HG03378 (cell line): ENCODE measurements around the gene SBF2.
"Not testable (repeated sequence)": the region's sequence is repeated elsewhere in the genome, so short reads cannot be mapped to it uniquely, and the experiment has no call there.

Source experiments
- ATAC-seq: cut with Tn5 transposase; IDR thresholded peaks from one replicate; pipeline ENCODE4 v1.9.1; 2021; ENCODE audit warnings: mild to moderate bottlenecking, moderate library complexity; ENCODE audit not compliant: unreplicated experiment

SBF2 gene

DNA sequence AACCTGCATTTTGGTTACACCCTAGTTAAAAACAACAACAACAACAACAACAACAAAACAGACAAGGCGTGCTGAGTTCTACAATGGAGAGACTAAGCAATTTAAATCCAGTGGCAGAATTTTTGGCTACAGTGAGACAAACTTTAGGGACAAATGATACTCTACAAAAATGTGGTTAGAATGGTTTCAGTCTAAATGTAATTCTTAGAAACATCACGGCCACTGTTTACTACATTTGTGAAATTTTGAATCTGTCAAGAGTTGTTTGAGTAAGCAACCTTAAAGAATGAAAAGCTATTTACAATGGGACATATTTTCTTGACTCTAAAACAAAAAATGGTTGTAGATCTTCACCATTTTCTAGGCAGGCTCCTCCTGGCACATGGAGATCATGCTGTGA, 370.7 kb downstream of the SBF2 start:
- no peak for ATAC-seq

DNA sequence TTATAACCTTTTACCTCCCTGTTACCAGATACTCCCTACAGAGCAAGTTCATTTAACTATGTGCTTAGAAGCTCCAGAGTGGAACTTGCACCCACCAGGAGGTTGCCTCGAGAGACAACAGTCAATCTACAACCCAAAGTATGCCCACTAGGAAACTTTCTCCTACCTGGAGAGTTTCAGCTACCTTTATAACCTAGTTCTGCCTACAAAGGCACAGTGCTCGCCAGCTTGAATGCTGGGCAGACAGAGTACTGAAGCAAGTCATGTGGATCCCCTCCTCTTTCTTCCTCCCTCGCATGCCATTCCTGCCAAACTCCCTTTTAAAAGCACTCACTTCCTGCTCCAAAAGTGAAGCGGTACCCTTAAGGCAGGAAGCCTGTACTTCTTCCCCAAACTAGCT, 371.2 kb downstream of the SBF2 start:
- ATAC-seq, result no peak

DNA sequence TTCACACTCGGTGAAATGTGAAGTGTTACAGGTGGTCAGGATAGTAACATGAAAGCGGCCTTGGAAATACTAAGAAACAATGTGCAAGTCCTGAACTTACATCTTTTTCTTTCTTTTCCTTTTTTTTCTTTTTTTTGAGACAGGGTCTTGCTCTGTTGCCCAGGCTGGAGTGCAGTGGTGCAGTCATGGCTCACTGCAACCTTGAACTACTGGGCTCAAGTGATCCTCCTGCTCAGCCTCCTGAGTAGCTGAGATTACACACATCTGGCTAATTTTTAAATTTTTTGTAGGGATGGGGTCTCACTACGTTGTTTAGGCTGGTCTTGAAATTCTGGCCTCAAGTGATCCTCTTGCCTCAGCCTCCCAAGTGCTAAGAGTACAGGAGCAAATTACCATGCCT, 377.5 kb downstream of the SBF2 start:
- ATAC-seq, result no peak

DNA sequence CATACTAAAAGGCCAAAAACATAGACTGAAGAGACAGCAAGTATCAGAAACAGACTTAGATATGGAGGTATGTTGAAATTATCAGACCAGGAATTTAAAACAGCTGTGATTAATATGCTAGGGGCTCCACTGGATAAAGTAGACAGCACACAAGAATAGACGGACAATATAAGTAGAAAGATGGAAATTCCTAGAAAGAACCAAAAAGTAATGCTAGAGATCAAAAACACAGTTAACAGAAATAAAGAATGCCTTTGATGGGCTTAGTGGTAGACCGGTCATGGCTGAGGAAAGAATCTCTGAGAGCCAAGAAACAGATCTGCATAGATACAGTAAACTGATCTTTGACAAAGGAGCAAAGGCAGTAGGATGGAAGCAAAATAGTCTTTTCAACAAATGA, 380.0 kb downstream of the SBF2 start:
- ATAC-seq, result no peak

DNA sequence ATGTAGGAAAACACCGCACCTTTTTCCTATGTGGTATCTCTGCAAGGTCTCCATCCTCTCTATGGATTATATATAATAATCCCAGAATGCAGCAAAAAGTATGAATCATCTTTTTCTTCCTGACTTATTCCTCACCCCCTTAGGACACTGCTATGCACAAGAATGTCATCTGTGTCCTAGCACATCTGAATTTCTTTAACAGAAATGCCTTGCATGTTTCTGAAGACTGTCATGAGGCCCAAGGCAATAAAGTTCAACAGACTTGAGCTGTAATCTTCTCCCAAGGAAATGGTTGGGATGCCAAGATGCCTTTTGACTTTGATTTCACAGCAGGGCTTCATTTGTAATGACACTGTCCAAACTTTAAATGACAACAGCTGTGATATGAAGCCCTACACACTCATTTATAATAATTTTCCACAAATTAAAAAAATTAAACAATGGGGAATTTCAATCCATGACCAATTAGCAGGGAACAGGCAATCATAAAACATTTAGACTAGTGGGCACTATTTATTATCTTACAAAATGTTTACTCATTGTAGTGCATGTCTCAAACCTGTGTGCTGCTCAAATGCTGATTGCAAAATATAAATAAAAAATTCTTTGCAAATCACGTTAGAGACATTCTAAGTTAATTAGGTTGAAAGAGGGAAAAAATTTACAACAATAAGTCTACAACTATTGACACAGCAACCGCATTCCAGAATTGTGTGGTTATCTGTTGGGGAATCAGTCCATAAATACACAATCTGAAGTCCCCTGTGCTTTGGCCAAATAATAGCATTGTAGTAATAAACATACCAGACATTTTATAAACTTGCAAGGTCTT, 387.8 kb downstream of the SBF2 start:
- ATAC-seq, result no peak

DNA sequence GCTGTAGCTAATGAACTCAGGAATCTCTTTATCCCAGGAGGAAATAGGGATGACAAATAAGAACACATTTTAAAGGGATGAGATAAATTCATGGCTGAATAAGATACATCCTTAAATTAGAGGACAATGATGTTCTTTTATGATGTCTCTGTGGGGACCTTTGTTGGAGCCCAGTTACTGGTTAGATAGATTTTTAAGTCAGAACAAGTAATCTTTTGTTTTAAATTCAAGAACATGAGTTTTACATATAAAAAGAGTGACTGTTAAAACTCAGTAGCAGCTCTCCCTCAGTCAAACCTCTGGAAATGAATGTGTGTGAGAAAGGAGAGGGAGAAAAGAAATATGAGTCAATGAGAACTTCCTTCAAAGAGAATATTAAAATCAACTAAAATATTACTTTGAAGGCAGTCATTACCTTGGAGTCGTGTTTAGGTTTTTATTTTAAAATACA, 388.5 kb downstream of the SBF2 start:
- no peak for ATAC-seq

DNA sequence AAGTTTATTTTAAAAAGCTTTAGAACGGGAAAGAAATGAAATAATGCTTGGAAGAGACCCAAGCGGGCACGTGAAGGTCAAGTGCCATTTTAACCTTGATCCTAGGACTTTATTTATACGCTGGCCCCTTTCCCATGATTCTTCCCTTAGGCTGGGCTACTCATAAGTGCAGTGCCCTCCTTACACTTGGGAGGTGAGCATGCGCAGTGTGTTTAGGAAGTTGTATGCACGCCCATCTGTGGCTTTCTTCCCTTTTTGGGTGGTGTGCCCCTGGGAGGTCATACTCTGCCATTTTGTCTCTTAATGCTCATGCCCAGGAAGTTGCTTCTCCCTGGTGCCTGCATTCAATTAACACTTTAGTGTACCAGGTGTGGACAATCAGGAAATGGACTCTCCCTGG, 390.4 kb downstream of the SBF2 start:
- ATAC-seq, result no peak

DNA sequence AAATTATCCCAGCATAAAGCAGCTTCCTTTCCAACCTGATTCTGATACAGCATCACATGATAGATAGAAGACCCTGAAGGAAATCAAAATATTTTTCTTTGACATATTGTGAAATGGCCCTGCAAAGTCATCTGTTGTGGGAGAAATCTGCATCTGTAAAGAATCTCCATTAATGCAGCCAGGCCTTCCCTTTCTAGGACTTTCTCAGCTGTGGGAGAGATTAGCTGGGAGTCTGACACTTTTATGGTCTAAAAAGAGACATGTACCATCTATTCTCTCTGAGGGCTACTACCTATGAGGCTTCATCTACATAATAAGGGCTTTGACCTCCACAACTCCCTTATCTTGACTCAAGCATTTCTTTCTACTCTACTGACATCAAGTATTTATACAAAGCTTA, 392.1 kb downstream of the SBF2 start:
- no peak for ATAC-seq

DNA sequence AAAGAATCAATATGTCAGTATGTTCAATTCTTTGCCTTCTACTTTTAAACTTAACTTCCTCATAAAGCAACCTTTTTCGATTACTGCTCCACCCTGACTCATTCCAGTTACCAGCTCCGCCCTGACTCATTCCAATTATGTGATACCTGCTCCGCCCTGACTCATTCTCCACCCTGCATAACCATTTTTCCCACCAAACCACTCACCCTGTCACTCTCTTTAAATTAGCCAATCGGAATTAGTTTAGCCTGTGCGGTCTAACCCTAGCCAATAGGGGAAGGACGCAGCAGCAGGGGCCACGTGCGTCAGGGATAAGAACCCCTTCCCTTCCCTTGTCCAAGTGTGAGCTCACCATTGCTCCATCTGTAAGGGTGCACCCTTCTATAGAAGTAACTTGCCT, 393.8 kb downstream of the SBF2 start:
- not testable (repeated sequence) for ATAC-seq

DNA sequence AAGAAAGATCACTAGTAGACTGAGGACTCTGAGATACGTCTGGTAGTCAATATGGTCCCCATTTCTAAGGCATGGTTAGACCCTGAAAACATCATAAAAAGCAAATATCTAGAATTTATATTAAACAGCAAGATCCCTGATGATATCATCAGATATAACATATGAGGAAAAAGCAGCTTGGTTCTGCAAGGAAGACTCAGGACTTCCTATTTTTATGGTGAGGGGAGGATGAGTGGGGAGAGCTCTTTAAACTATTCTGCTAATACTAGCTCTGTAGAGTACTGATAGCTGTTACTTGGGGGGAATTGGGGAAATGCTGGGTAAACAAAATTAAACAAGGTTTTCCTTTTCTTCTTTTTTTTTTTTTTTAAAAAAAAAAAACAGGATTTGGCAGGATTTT, 394.3 kb downstream of the SBF2 start:
- ATAC-seq, result no peak

DNA sequence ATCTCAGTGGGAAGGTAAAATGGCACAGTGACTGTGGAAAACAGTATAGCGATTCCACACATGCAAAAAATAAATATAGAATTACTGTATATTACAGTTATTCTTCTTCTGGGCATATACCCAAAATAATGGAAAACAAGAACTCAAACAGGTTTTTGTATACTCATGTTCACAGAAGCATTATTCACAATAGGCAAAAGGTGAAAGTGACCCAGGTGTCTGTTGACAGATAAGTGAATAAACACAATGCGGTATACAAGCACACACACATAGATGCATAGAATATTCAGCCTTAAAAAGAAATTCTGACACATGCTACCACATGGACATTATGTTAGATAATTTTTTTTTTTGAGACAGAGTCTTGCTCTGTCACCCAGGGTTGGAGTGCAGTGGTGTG, 397.1 kb downstream of the SBF2 start:
- no peak for ATAC-seq

DNA sequence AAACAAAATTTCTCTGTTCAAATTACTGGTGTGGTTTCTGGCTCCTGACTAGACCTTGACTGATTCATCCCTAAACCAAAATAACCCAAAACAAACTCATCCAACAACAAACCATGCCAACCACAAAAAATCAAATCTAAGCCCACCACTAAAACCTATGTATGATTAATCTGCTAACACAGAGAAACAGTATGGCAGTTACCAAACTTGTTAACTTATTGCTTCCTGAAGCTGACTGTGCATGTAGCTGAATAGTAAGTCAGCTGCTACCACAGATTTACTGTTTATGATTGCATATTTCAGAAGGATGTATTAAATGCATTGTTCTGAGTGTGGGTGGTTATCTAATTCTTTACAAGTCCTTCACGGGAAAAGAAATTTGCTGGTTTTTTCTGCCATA, 399.0 kb downstream of the SBF2 start:
- ATAC-seq, result no peak

DNA sequence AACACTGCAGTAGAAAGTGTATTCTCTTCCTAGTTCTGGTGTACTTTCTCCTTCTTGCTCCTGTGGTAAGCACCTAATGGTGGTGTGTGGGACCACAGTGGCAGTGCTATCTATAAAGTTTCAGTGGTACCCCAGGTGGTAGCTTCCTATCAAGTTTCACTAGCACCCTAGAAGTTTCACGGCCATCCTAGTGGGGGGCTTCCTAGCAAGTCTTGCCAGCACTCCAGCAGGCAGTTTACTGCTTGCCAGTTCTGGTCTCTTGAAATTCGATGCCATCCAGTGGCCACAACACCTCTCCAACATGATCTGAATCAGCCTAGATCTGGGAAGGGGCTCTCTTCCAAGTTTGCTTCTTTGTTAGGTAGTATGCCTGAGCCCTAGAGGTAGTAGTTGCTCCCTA, 400.5 kb downstream of the SBF2 start:
- ATAC-seq, result no peak

DNA sequence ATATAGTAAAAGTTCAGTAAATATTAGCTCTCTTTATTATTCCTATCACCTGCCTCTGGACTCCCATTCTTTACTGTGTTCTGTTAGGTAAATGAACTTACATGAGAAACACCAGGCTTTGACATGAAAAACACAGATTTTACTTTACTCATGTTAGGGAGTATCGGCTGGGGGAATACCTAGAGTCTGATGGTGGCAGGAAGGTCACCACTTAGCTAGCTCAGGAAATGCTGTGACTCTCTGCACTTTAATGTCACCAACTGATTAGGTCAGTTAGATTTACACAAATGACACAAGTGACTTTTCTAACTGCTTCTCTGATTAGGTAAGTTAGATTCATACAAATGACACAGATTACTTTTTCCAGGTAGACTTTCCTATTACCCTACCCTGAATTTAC, 405.1 kb downstream of the SBF2 start:
- no peak for ATAC-seq

DNA sequence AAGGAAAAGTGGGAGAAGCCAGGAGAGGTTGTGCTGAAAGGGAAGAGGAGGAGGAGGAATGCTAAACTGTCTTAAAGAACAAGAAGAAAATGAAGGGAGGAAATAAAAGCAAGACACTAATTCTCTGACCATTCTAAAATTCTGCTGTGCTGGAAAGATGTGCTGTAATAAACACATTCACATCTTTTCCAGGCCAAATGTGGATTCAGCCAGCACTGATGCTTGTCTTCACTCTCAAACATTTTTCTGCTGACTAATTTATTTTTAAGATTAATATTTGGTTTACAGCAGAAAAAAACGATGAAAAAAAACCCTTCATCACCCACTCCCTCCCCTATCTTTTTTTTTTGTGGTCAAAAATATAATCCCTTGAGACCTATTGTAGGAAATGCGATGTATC, 406.5 kb downstream of the SBF2 start:
- ATAC-seq, result no peak

DNA sequence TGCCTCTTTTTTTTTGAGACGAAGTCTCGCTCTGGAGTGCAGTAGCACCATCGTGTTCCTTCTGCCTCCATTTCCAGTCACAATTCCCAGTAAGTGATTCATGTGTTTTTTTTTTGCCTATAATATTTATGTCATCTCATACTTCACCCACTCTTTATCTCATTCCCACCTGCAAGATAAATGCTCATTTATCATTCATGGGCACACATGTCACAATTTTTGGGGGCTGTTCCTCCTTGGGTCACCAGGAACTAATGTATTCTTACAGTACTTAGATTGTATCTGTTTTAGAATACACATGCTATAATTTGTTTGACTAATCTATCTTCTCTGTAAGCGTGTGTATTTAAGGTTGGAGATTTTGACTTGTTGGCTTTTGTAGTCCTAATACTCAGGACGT, 407.4 kb downstream of the SBF2 start:
- no peak for ATAC-seq

DNA sequence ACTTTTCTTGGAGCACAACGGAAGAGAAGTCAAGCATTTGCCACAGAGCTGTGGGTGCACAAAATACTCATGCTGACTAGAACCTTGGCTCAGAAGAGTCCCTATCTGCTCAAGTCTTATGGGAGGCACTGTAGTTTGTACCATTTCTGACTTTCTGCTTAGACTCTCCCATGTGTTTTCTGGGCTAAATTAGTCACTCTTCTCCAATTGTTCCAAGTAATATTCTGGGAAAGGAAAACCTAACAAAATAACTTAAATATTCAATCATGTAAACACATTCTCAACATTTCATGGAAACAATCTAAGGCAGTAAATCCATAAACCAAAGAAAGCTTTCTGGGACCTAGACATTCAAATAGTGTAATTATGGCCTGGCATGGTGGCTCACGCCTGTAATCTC, 409.4 kb downstream of the SBF2 start:
- ATAC-seq, result no peak

DNA sequence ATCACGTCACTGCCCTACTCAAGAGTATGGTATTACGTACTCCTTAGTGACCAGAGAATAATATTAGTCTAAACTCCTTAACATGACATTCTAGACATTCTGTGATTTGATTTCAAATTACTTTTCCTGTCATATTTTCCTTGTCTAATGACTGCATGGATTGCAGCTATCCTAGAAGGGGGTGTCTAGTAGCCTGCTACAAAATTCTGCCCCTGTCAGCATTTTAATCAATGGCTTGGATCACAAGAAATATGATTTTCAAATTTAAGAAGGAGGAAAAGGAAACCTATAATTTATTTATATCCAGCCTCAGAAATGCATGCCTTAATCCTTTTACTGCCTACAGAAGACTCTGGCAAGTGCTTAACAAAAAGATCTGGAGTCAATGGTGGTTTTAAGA, 413.4 kb downstream of the SBF2 start:
- no peak for ATAC-seq

DNA sequence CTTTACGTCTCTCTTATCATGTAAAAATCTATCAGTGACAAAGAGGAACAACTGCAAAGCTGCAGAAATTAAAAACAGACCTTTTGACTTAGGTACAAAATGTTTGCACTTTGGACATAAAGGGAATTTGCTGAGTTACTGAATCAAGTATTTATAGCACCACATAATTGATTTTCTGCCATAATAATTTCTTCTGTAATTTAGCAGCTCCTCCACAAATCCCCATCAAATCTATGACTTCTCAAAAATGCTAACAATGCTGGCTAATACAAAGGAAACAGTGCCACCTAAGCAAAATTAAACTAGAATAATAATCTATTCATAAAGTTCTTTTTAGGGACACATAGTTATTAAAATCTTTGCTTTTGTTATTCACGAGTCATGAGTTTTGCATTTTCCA, 415.1 kb downstream of the SBF2 start:
- ATAC-seq, result no peak

DNA sequence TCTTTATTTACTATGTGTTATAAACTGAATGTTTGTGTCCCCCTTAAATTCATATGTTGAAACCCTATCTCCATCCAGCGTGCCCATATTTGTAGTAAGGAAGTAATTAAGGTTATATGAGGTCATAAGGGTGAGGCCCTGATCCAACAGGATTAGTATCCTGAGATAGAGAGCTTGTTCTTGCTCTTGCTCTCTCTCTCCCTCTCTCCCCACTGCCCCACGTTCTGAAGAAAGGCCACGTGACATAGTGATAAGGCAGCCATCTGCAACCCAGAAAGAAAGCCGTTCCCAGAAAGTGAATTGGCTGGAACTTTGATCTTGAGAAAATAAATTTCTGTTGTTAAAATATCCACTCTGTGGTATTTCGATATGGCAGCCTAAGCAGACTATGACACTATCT, 417.7 kb downstream of the SBF2 start:
- ATAC-seq, result no peak

DNA sequence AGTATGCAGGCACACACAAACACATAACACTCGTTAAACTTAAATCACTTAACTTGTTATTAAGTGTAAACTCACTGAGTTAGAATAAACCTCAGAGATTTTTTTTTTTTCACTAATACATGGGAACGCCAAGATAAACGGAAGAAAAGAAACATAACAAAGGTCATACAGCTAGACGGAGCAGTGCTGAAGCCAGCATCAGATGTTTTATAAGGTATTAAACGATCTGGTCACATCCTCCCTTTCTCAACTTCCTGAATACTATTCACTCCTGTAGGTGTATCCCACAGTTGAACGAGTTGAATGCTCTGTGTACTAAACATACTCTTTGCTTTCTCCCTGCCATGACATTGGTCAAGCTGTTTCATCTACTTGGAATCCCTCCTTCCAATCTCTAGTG, 418.2 kb downstream of the SBF2 start:
- no peak for ATAC-seq

DNA sequence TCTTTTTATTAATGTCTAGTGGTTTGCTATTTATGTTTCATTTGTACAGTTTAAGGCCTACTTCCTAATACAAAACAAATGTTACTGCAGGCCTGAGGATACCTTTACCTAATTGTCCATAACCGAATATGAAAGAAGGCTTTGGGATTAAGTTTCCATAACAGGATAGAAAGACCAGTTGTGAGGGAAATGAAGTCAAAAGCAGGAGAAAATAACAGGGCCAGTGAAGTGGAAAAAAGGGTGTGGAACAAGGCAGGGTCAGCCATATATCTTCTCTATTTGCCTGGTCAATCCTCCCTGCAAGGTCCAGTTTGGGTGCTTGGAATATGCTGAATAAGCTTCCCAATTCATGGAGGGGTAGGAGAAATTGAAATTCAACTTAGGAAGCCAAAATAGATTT, 418.6 kb downstream of the SBF2 start:
- no peak for ATAC-seq

DNA sequence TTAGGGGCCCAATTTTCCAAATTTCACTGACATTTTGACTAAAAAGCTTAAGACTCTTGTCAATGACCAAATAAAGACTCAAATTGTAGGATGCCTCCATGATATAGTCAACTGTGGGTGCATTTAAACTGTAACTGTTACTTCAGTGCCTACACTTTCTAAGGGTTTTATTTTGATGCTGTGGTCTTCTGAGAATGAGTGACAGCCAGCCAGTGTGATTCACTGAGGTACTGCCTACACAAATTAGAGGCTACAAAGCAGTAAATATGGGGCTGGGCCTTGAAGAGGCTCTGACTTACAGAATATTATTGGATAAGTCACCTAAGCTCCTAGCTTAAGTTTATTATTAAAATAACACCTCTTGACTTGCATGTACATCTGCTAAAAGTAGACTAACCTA, 419.6 kb downstream of the SBF2 start:
- no peak for ATAC-seq
